Tibial nerve (tissue), 4 donors: ENCODE measurements around the gene NAPSA. TPM values are rescaled to one million over a fixed set of nuclear protein-coding genes. Genes with fewer than 3 reads are reported as not detected.

Experiments used
- DNase-seq, 2 donors: peaks; one replicate each; pipeline ENCODE4 v3.0.0-alpha.2; 2019; ENCODE audit warnings: low spot score in 2 of 2
- H3K27ac ChIP-seq, 4 donors: fragments of 200-600 bp; sonication (generic) in 3 of 4; one replicate each; pipeline ENCODE4 v1.5.1; 2017 to 2019; ENCODE audit warnings: mild to moderate bottlenecking in 1 of 4
- H3K27me3 ChIP-seq, 2 donors: fragments of 200-600 bp; sonication (generic) in 1 of 2; one replicate each; pipeline versions ENCODE4 v1.5.1 to v1.6.0; 2017 to 2019
- H3K36me3 ChIP-seq, 3 donors: fragments of 200-600 bp; sonication (generic); one replicate each; pipeline ENCODE4 v1.5.1; 2018 to 2019
- H3K4me1 ChIP-seq, 4 donors: fragments of 200-600 bp; sonication (generic) in 3 of 4; one replicate each; pipeline ENCODE4 v1.5.1; 2017 to 2019
- H3K4me3 ChIP-seq, 4 donors: fragments of 200-600 bp; sonication (generic) in 3 of 4; one replicate each; pipeline ENCODE4 v1.5.1; 2017 to 2019; ENCODE audit warnings: mild to moderate bottlenecking in 1 of 4, moderate library complexity in 1 of 4
- H3K9me3 ChIP-seq, 4 donors: fragments of 200-600 bp; sonication (generic) in 3 of 4; one replicate each; pipeline ENCODE4 v1.5.1; 2017 to 2019
- EP300 ChIP-seq, 2 donors: sonication (generic); formaldehyde crosslinking; IDR thresholded peaks; one replicate each; pipeline ENCODE4 v1.6.1; 2017; ENCODE audit warnings: antibody characterized with exemption in 2 of 2, mild to moderate bottlenecking in 1 of 2
- POLR2A ChIP-seq, 2 donors: fragments of 450-650 bp; IDR thresholded peaks; one replicate each; pipeline ENCODE4 v1.6.1; 2017; ENCODE audit warnings: antibody characterized with exemption in 2 of 2, mild to moderate bottlenecking in 2 of 2, moderate library complexity in 2 of 2
- WGBS, 2 donors: methylation state at CpG; one replicate each; pipeline ENCODE4 v1.1.5; 2018; 5-methylcytosine and 5-hydroxymethylcytosine counted together
- total RNA-seq, 4 donors: library from RNA; depleted of rRNA; stranded (reverse); fragments of >200 nt; gene quantifications; one replicate each; pipeline ENCODE4 v1.1.0, GENCODE V29; 2016
- TF ChIP-seq, protein P1 (sequence below), 5 experiments: fragments of 200-600 bp in 3 of 5; fragments of 450-650 bp in 2 of 5; sonication (generic) in 3 of 5; IDR thresholded peaks; one replicate each; pipeline ENCODE4 v1.5.1; 2016 to 2019; ENCODE audit warnings: antibody characterized with exemption in 5 of 5, mild to moderate bottlenecking in 3 of 5, moderate library complexity in 2 of 5

NAPSA gene
- total RNA-seq, 4 donors from 2014 or later: 0.39 to 2.1 TPM; not detected in 2

DNA sequence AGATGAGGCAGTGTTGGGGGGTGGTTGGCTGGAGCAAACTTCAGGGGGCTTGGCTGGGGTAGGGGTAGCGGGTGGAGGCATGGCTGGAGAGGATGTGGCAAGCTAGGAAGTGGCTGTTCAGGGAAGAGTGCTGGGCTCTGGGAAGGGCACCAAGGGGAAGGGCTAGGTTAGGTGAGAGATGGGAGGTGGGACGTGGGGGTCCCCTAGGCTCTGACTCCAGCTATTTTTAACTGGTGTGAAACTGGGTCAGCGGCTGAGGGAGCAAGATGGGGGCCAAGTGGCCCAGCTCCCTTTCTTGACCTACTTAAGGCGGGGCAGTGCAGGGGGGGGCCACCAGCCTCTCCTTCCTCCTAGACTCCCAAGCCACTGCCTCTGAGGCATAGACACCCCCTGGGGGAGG lies 43.6 kb downstream of the NAPSA start:
- TF ChIP-seq POLR2A (IDR thresholded peaks at IDR 0.05) (no peak), EP300 (IDR thresholded peaks at IDR 0.05) (no peak)
- TF ChIP-seq, protein P1, sequence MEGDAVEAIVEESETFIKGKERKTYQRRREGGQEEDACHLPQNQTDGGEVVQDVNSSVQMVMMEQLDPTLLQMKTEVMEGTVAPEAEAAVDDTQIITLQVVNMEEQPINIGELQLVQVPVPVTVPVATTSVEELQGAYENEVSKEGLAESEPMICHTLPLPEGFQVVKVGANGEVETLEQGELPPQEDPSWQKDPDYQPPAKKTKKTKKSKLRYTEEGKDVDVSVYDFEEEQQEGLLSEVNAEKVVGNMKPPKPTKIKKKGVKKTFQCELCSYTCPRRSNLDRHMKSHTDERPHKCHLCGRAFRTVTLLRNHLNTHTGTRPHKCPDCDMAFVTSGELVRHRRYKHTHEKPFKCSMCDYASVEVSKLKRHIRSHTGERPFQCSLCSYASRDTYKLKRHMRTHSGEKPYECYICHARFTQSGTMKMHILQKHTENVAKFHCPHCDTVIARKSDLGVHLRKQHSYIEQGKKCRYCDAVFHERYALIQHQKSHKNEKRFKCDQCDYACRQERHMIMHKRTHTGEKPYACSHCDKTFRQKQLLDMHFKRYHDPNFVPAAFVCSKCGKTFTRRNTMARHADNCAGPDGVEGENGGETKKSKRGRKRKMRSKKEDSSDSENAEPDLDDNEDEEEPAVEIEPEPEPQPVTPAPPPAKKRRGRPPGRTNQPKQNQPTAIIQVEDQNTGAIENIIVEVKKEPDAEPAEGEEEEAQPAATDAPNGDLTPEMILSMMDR (IDR thresholded peaks at IDR 0.05): no peak
- no peak overlapping the region for H3K27ac ChIP-seq
- H3K9me3 ChIP-seq: no peaks in the 10 kb centered on the region
- H3K4me1 ChIP-seq: peaks cover 0 to 17% (median 6%) of the 10 kb centered on the region in 4 donors
- no peak overlapping the region for H3K4me3 ChIP-seq
- H3K36me3 ChIP-seq: no peaks in the 10 kb centered on the region
- no peak for DNase-seq
- WGBS, 2 donors: 84 to 89% methylated on average over 4 of the region's 4 CpGs
- H3K27me3 ChIP-seq: peaks cover 0 to 13% of the 10 kb centered on the region in 2 donors

DNA sequence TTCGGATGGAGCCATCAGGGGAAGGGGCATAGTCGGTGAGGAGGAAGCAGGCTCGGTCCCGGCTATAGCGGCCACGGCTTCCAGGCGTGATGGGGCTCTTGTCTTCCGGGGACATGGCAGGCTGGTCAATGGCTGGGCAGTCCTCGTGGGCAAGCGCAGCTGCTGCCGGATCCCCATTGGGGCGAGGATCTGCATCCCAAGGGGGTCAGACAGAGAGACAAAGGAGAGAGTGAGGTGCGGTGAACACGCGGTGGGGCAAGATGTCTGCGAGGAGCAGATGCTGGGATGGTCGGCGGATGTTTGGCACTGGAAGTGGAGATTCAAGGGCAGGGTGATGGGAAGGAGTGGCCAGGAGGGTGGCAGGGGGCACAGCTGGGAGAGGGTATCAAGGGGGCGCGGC lies 44.8 kb downstream of the NAPSA start:
- peaks cover 0 to 5% (median 0%) of the 10 kb centered on the region in 4 donors for H3K4me1 ChIP-seq
- no peaks in the 10 kb centered on the region for H3K36me3 ChIP-seq
- H3K9me3 ChIP-seq: no peaks in the 10 kb centered on the region
- WGBS, 2 donors: 88 to 91% methylated on average over 20 of the region's 20 CpGs
- TF ChIP-seq POLR2A (IDR thresholded peaks at IDR 0.05): no peak
- TF ChIP-seq, protein P1 (IDR thresholded peaks at IDR 0.05): no peak
- no peak for TF ChIP-seq EP300 (IDR thresholded peaks at IDR 0.05)
- H3K27me3 ChIP-seq: peaks cover 0 to 16% of the 10 kb centered on the region in 2 donors
- DNase-seq: no peak
- H3K27ac ChIP-seq: no peak overlapping the region
- H3K4me3 ChIP-seq: no peak overlapping the region

DNA sequence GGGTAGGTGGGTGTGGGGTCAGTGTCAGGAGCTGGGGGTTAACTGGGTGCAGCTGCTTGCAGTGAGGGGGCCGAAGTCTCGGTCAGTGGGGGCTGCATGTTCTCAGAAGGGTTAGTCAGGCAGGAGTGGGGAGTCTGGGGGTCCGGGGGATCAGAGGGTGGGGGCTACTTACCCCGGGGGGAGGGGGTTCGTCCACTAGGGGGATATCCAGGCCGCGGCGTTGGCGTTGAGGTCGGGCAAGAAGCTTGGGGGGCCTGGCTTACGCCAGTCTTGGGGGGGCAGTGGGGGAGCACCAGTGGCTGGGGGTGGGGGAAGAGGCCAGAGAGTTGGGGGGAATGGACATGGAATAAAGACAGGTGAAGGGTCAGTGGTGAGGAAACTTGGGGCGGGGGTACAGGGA lies 45.4 kb downstream of the NAPSA start:
- DNase-seq: no peak
- TF ChIP-seq POLR2A (IDR thresholded peaks at IDR 0.05) (no peak), EP300 (IDR thresholded peaks at IDR 0.05) (no peak)
- TF ChIP-seq, protein P1 (IDR thresholded peaks at IDR 0.05): no peak
- Histone ChIP-seq H3K27me3 (peaks cover 0 to 22% of the 10 kb centered on the region in 2 donors), H3K27ac (no peak overlapping the region), H3K9me3 (no peaks in the 10 kb centered on the region), H3K4me1 (no peaks in the 10 kb centered on the region), H3K36me3 (no peaks in the 10 kb centered on the region), H3K4me3 (no peak overlapping the region)
- 86 to 95% methylated on average over 9 to 12 of the region's 12 CpGs for WGBS, 2 donors

DNA sequence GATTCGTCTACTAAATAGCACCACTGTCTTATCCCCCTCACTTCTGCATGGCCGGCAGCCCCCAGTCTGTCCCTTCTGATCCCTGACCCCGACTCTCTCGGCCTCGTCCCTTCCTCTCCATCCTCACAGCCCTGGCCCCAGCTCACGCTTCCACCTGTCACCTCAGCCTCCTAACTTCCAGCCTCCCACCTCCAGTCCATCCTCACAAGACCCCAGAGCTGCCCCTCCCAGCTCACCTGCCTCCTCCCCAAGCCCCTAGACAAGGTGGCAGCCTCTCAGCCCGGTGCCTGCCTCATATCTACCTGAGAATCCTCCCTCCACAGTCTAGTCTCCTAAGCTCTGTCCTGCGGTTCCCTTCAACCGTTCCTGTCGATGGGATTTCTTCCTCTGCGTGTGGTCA lies 46.3 kb downstream of the NAPSA start:
- Histone ChIP-seq H3K4me1 (peaks cover 0 to 6% (median 0%) of the 10 kb centered on the region in 4 donors), H3K36me3 (no peaks in the 10 kb centered on the region), H3K4me3 (no peak overlapping the region), H3K27me3 (peaks cover 0 to 31% of the 10 kb centered on the region in 2 donors), H3K9me3 (no peaks in the 10 kb centered on the region), H3K27ac (no peak overlapping the region)
- TF ChIP-seq EP300 (IDR thresholded peaks at IDR 0.05): no peak
- TF ChIP-seq, protein P1 (IDR thresholded peaks at IDR 0.05): no peak
- no peak for TF ChIP-seq POLR2A (IDR thresholded peaks at IDR 0.05)
- DNase-seq: no peak
- 78 to 79% methylated on average over 11 of the region's 11 CpGs for WGBS, 2 donors

DNA sequence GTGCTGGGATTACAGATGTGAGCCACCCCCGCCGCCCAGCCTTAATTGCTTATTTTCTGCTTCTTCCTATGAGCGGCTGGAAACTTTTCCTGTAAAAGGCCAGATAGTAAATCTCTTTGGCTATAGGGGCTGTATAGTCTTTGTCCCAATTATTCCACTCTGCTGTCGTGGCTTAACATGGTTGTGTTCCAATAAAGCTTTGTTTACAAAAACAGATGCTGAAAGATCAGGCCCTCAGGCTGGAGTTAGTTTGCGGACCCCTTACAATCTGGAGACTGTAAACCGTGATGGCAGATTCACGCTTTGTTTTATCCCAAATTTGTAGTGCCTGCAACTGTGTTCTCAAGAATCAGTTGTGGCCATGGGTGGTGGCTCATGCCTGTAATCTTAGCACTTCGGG lies 47.0 kb downstream of the NAPSA start:
- TF ChIP-seq POLR2A (IDR thresholded peaks at IDR 0.05) (no peak), EP300 (IDR thresholded peaks at IDR 0.05) (no peak)
- TF ChIP-seq, protein P1 (IDR thresholded peaks at IDR 0.05): no peak
- Histone ChIP-seq H3K36me3 (no peaks in the 10 kb centered on the region), H3K27me3 (peaks cover 0 to 38% of the 10 kb centered on the region in 2 donors), H3K4me1 (peaks cover 0 to 7% (median 0%) of the 10 kb centered on the region in 4 donors), H3K9me3 (no peaks in the 10 kb centered on the region), H3K4me3 (no peak overlapping the region), H3K27ac (no peak overlapping the region)
- no peak for DNase-seq
- WGBS, 2 donors: 72 to 76% methylated on average over 8 of the region's 8 CpGs
